PC-9 (cell line): Measurements from ENCODE around the gene NKAIN2. TPM values are rescaled to one million over a fixed set of nuclear protein-coding genes. Genes with fewer than 3 reads are reported as not detected.

Experiments
- BruUV-seq: library from RNA; stranded (reverse); fragments of 400-500 nt; replicated peaks from 2 replicates; lab custom pipeline; 2021; lab: Mats Ljungman, UMichigan
- CTCF ChIA-PET: fragments of 300-600 bp; sonication (Branson Sonifier 250); formaldehyde crosslinking; loops from one replicate; lab custom pipeline; 2022; ENCODE audit warnings: antibody characterized with exemption; lab: Charles Lee
- POLR2A ChIA-PET: fragments of 300-600 bp; sonication (Branson Sonifier 250); formaldehyde crosslinking; loops from one replicate; lab custom pipeline; 2022; ENCODE audit warnings: antibody characterized with exemption; ENCODE audit not compliant: unreplicated experiment; lab: Charles Lee
- DNase-seq, 2 experiments: peaks; one replicate each; pipeline versions ENCODE4 v3.0.0 to v3.0.0-alpha.2; 2015 to 2022; ENCODE audit warnings: mixed read lengths in 1 of 2
- H2AFZ ChIP-seq: fragments of 200-600 bp; sonication (generic); 2 replicates; pipeline ENCODE4 v1.8.1; 2017; ENCODE audit warnings: antibody characterized with exemption
- H3F3A ChIP-seq: fragments of 200-600 bp; sonication (generic); 2 replicates; pipeline ENCODE4 v1.8.1; 2017; ENCODE audit warnings: antibody characterized with exemption, mild to moderate bottlenecking, low read depth; ENCODE audit not compliant: insufficient read depth
- H3K27ac ChIP-seq: fragments of 200-600 bp; sonication (generic); 2 replicates; pipeline ENCODE4 v1.6.1; 2016; ENCODE audit warnings: mixed run types
- H3K27me3 ChIP-seq: fragments of 200-600 bp; sonication (generic); 2 replicates; pipeline ENCODE4 v1.6.1; 2016; ENCODE audit warnings: low read depth, mixed run types; ENCODE audit not compliant: insufficient read depth
- H3K36me3 ChIP-seq: fragments of 200-600 bp; sonication (generic); 2 replicates; pipeline ENCODE4 v1.6.1; 2016; ENCODE audit warnings: low read depth, mixed run types
- H3K4me1 ChIP-seq: fragments of 200-600 bp; sonication (generic); replicated peaks from 2 replicates; pipeline ENCODE4 v1.6.1; 2016; ENCODE audit warnings: mixed run types; ENCODE audit not compliant: insufficient read depth
- H3K4me2 ChIP-seq: fragments of 200-600 bp; sonication (generic); 2 replicates; pipeline ENCODE4 v1.6.1; 2017; ENCODE audit warnings: mixed run types
- H3K4me3 ChIP-seq: fragments of 200-600 bp; sonication (generic); 2 replicates; pipeline ENCODE4 v1.6.1; 2016; ENCODE audit warnings: mixed run types
- H3K79me2 ChIP-seq: fragments of 200-600 bp; sonication (generic); 2 replicates; pipeline ENCODE4 v1.6.1; 2017; ENCODE audit warnings: low read depth, mixed run types
- H3K9me2 ChIP-seq: fragments of 200-600 bp; sonication (generic); 2 replicates; pipeline ENCODE4 v1.8.1; 2017; ENCODE audit warnings: mild to moderate bottlenecking; ENCODE audit not compliant: insufficient read depth
- H3K9me3 ChIP-seq: fragments of 200-600 bp; sonication (generic); 2 replicates; pipeline ENCODE4 v1.8.1; 2016; ENCODE audit warnings: low read depth; ENCODE audit not compliant: insufficient read depth
- H4K20me1 ChIP-seq: fragments of 200-600 bp; sonication (generic); 2 replicates; pipeline ENCODE4 v1.8.1; 2017; ENCODE audit not compliant: insufficient read depth
- CTCF ChIP-seq: fragments of 200-600 bp; sonication (generic); conservative IDR thresholded peaks from 2 replicates; pipeline ENCODE4 v1.6.1; 2017; ENCODE audit warnings: mixed run types, antibody characterized with exemption, mild to moderate bottlenecking, moderate library complexity
- EZH2 ChIP-seq: fragments of 200-600 bp; sonication (generic); IDR thresholded peaks from 2 replicates; pipeline ENCODE4 v1.8.0; 2017; ENCODE audit warnings: antibody characterized with exemption, low read depth
- intact Hi-C: fragments of 100-400 bp; cut with micrococcal nuclease; formaldehyde crosslinking; loops from one replicate; pipeline ENCODE4 v1.10.0; 2022; ENCODE audit not compliant: unreplicated experiment
- total RNA-seq: library from RNA; stranded (reverse); gene quantifications from 2 replicates; pipeline ENCODE4 v1.2.3, GENCODE V29; 2021

The NKAIN2 gene
- total RNA-seq, 1 experiment from 2014 or later, result not detected

- H3K27me3 ChIP-seq, result peaks cover 3% of the 10 kb centered on the region; the same call in 1 of the 2 replicates
- no peak overlapping the region for H3K4me2 ChIP-seq
- CTCF ChIA-PET, result no interaction called here
- no peaks in the 10 kb centered on the region for H3K9me2 ChIP-seq
- H2AFZ ChIP-seq, result no peak overlapping the region
- TF ChIP-seq EZH2 (no peak), CTCF (no peak)
- H3K4me3 ChIP-seq, result no peak overlapping the region
- no peak for DNase-seq
- no peaks in the 10 kb centered on the region for H3K79me2 ChIP-seq
- H3F3A ChIP-seq, result no peaks in the 10 kb centered on the region
- POLR2A ChIA-PET, result no interaction called here
- intact Hi-C loops, result loop anchor here (5.0 kb wide), 1 partner anchor 1400 kb away; no protein-coding TSS in a partner anchor
- H3K4me1 ChIP-seq, result no peaks in the 10 kb centered on the region
- no peaks in the 10 kb centered on the region for H3K36me3 ChIP-seq
- no peak overlapping the region for H3K27ac ChIP-seq
- 0 out of 2 replicates have a peak, but pooled peaks cover 4% of the 10 kb centered on the region for H3K9me3 ChIP-seq
- no TSS peak for BruUV-seq
- H4K20me1 ChIP-seq, result no peaks in the 10 kb centered on the region
Measured at GRCh38 chr6:124797224-124797623, 993.6 kb downstream of the NKAIN2 start.

GRCh38 chr6:124798942-124799496 is 995.4 kb downstream of the NKAIN2 start:
- CTCF ChIA-PET, result interaction anchor here (0.6 to 1.0 kb wide), 2 partner anchors 996 to 1406 kb away, joined by 3 to 4 read pairs; no protein-coding TSS in a partner anchor

GRCh38 chr6:124799638-124800037 is 996.0 kb downstream of the NKAIN2 start:
- no peak for DNase-seq
- no peaks in the 10 kb centered on the region for H4K20me1 ChIP-seq
- ChIA-PET POLR2A (no interaction called here), CTCF (interaction anchor here (1.0 kb wide), 1 partner anchor 997 kb away, joined by 4 read pairs; no protein-coding TSS in a partner anchor)
- H2AFZ ChIP-seq, result no peak overlapping the region
- no peaks in the 10 kb centered on the region for H3K79me2 ChIP-seq
- H3K36me3 ChIP-seq, result no peaks in the 10 kb centered on the region
- H3K9me2 ChIP-seq, result no peaks in the 10 kb centered on the region
- intact Hi-C loops, result loop anchor here (5.0 kb wide), 1 partner anchor 1402 kb away; no protein-coding TSS in a partner anchor
- H3K4me2 ChIP-seq, result no peak overlapping the region
- H3K9me3 ChIP-seq, result 0 out of 2 replicates have a peak, but pooled peaks cover 4% of the 10 kb centered on the region
- H3K27me3 ChIP-seq, result peaks cover 10% of the 10 kb centered on the region; the same call in 1 of the 2 replicates
- H3K27ac ChIP-seq, result no peak overlapping the region
- no TSS peak for BruUV-seq
- H3F3A ChIP-seq, result no peaks in the 10 kb centered on the region
- H3K4me3 ChIP-seq, result no peak overlapping the region
- no peaks in the 10 kb centered on the region for H3K4me1 ChIP-seq
- TF ChIP-seq EZH2, result no peak
- TF ChIP-seq CTCF, result no peak

More at GRCh38 chr6:124798942-124799496, 995.4 kb downstream of the NKAIN2 start:
- 0 out of 2 replicates have a peak, but pooled peaks cover 4% of the 10 kb centered on the region for H3K9me3 ChIP-seq
- H2AFZ ChIP-seq, result no peak overlapping the region
- intact Hi-C loops, result loop anchor here (5.0 kb wide), 1 partner anchor 1402 kb away; no protein-coding TSS in a partner anchor
- no peak overlapping the region for H3K4me3 ChIP-seq
- no peaks in the 10 kb centered on the region for H4K20me1 ChIP-seq
- H3K79me2 ChIP-seq, result no peaks in the 10 kb centered on the region
- H3K4me1 ChIP-seq, result no peaks in the 10 kb centered on the region
- peaks cover 10% of the 10 kb centered on the region; the same call in 1 of the 2 replicates for H3K27me3 ChIP-seq
- no peaks in the 10 kb centered on the region for H3F3A ChIP-seq
- POLR2A ChIA-PET, result interaction anchor here (0.6 kb wide), 1 partner anchor 1457 kb away, joined by 5 read pairs; no protein-coding TSS in a partner anchor
- TF ChIP-seq CTCF, result peak; percentile 60; the same call in 1 of the 2 replicates
- no peak for TF ChIP-seq EZH2
- no TSS peak for BruUV-seq
- no peak overlapping the region for H3K4me2 ChIP-seq
- H3K9me2 ChIP-seq, result no peaks in the 10 kb centered on the region
- no peak for DNase-seq
- no peaks in the 10 kb centered on the region for H3K36me3 ChIP-seq
- no peak overlapping the region for H3K27ac ChIP-seq
